Measurements from ENCODE around the gene F8.

GRCh38 chrX:154991476-154991875 lies 31.0 kb downstream of the F8 start:
- TF ChIP-seq EP300 (IDR thresholded peaks at IDR 0.05) (no peak), CTCF (IDR thresholded peaks at IDR 0.05) (no peak)
